ENCODE results near the gene SLC24A3.

DNA sequence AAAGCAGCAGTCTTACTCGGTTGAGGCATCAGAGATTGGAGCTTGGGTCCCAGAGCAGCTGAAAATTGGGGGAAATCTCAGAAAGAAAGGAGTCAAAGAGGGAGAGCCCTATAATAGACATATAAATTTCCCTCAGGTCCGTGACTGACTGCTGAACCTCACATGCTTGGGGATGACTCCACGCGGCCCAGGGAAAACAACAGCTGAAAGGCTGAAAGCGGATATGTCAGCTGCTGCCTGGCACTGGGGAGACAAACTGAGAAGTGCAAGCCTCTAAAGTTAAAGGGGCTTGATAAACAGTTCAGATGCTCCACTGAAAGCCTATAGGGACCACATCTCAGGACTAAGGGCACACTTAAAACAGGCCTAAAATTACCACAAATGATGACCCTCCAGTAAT is 289.7 kb downstream of the SLC24A3 start:
- TF ChIP-seq, protein P1, sequence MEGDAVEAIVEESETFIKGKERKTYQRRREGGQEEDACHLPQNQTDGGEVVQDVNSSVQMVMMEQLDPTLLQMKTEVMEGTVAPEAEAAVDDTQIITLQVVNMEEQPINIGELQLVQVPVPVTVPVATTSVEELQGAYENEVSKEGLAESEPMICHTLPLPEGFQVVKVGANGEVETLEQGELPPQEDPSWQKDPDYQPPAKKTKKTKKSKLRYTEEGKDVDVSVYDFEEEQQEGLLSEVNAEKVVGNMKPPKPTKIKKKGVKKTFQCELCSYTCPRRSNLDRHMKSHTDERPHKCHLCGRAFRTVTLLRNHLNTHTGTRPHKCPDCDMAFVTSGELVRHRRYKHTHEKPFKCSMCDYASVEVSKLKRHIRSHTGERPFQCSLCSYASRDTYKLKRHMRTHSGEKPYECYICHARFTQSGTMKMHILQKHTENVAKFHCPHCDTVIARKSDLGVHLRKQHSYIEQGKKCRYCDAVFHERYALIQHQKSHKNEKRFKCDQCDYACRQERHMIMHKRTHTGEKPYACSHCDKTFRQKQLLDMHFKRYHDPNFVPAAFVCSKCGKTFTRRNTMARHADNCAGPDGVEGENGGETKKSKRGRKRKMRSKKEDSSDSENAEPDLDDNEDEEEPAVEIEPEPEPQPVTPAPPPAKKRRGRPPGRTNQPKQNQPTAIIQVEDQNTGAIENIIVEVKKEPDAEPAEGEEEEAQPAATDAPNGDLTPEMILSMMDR (IDR thresholded peaks at IDR 0.05): no peak
- TF ChIP-seq POLR2A (IDR thresholded peaks at IDR 0.05): no peak

Measured in heart left ventricle (tissue), 13 donors.